ENCODE measurements around the gene VPS13D.
"Not testable (repeated sequence)": the region's sequence is repeated elsewhere in the genome, so short reads cannot be mapped to it uniquely, and the experiment has no call there.

The VPS13D gene

DNA sequence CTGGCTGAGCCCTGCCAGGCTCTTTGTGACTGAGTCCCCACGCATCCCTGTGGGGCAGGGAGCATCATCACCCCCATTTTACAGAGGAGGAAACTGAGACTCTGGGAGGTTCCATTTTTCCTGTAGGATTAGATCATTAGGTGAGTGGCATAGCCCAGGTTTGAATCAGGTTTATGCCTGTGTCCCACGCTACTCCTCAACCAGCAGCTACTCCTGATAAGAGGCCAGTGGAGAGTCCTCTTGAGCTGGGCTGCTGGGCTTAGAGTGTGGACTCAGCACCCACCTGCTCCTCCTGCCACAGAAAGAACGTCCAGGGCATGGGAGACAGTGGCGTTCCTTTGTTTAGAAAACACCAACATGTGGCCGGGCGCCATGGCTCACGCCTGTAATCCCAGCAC lies 32.3 kb upstream of the VPS13D start:
- DNase-seq = no peak

DNA sequence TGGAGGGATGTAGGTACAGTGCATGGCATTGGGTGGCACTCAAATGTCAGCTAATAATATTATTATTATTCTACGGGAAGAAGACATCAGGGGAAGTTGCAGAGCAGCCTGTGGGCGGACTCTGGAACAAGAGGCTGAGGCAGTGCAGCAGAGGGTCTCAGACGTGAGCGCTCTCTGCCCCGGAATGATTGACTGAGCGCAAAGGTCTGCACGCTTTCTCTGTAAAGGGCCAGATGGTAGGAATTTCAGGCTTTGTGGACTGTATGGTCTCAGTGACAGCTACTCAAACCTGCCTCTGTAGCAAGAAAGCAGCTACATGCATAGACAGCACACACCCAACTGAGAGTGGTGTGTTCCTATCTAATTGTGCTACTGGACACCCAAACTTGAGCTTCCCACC lies 29.6 kb upstream of the VPS13D start:
- DNase-seq = no peak

DNA sequence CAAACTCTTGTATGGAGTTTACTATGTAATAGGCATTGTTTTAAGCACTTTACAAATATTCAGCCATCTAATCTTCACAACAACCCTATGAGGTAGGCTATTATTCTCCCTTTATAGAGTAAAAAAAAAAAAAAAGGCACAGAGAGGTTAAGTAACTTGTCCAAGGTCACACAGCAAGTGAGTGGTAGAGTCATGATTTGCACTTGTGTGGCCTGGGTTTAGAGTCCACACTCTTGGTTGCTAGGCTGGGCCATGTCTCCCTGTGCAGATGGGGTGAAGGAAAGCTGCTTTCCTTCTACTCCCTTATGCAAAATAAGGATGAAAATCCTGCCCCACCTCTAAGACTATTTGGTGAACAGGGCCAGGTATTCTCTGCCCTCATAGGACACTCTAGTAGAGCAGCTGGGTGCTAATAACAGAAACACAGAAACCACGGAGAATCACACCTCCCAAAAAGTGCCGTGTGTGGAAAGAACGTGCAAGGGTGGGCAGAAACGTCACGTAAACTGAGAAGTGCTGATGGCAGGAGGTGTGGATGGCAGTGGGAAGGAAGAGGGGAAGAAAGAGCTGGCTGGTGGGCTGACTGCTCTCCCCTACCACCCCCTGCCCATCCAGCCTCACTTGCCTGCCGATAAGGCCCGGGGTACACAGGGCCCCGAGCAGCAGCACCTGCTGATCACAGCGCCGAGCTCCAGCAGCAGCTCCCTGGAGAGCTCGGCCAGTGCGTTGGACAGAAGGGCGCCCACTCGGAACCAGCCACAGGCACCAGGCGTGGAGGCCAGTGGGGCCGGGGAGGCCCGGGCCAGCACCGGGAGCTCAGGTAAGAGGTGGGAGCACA lies 28.3 kb upstream of the VPS13D start:
- no peak for DNase-seq

DNA sequence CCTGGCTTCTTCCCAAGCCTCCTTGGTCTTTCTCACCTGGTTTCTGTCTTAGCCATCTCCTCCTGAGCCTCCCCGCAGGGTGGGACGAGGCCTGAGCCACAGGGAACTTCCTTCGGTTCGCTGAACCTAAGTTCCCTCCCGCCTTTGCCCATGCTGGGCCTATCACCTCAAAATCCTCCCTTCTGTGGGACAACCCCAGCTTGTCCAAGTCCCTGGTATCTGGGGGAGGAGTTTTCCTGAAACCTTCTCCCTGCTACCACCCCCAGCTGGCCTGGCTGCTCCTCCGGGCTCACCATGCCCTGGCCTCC lies 27.7 kb upstream of the VPS13D start:
- DNase-seq = no peak

DNA sequence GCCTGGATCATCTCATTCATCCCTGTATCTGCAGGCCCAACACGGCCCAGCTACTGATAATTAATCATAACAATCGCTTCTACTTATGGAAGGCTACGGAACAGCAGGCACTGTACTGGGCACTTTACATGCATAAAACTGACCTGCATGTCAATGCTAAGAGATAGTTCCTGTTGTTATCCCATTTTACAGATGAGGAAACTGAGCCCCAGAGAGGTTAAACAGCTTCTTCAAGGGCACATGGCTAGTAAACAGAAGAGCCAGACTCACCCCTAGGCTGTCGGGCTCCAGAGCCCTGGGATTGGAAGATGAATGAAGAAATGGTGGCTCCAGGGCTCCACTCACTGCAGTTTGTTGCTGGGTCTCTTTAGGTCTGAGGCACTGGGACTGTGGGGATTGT lies 27.3 kb upstream of the VPS13D start:
- no peak for DNase-seq

DNA sequence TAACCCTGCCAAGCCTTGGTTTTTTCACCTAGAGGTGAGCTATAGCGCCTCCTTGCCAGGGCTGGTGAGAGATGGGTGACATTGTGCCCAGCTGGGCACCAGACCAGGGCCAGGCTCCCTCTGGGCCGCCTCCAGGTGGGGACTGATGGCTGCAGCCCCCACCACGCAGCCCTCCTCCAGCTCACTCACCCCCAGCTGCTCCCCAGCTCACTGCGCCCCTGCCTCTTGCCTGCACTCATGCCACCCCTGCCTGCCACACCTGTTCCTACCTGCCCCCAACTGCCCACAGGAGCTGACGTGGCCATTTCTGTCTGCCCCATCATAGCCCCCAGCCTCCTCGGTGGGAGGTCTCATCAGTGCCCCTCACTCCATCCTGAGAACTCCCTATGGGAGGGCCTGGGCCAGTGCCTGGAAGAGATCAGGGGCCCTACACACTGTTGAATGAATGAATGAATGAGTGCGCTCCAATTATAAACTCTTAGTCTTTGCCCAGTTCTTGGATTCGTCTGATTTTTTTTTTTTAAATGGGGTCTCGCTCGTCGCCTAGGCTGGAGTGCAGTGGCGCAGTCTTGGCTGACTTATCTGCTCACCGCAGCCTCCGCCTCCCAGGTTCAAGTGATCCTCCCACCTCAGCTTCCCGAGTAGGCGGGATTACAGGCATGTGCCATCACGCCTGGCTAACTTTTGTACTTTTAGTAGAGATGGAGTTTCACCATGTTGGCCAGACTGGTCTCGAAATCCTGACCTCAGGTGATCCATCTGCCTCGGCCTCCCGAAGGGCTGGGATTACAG lies 26.4 kb upstream of the VPS13D start:
- DNase-seq = no peak

DNA sequence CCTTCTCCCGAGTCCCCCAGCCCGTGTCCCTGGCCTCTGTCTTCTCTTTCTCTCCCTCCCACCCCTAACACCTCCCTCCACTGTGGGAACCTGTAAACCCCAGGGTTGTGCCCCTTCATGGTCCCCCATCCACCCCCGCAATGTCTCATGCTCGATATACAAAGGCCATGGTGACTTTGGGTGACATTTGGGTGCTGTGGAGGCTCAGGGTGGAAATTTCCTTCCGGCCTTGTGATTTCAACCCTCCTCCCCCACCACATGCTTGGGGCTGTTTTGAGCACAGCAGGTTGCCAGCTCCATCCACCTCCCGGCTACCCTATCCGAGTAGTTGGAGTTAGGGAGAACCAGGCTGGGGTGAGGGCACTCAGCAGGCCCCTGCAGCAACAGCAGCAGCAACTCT lies 25.7 kb upstream of the VPS13D start:
- no peak for DNase-seq

DNA sequence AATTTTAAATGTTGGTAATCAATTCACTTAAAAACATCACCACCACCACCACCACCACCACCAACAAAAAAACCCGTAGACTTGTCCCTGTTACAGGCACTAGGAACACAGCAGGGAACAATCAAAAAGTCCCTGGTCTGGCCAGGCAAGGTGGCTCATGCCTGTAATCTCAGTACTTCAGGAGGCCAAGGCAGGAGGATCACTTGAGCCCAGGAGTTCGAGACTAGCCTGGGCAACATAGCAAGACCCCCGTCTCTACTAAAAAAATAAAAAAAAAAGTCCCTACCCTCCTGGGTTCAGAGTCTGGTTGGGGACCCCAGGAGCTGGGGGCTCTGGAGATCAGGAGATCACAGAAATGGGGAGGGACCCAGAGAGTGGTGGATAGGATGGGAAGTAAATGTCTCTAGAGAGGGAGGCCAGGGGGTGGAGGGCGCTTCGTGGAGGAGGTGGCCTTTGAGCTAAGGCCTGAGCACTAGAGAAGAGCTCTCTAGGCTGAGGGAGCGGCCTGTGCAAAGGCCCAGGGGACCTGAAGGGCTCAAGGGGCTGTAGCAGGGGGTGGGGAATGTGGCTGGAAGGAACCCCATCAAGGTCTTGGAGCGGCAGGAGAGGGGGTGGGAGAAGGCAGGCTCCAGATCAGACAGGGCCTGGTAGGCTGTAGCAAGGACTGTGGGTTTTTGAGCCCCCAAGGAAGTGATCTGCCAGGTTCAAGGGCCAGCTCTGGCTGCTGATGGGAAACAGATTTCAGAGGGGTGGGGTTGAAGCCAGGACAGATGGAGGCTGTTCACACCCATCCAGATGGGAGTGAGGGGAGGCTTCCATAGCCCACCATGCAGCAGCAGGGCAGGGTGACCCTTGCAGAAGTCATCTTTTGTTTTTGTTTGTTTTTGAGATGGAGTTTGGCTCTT lies 24.8 kb upstream of the VPS13D start:
- DNase-seq = no peak

DNA sequence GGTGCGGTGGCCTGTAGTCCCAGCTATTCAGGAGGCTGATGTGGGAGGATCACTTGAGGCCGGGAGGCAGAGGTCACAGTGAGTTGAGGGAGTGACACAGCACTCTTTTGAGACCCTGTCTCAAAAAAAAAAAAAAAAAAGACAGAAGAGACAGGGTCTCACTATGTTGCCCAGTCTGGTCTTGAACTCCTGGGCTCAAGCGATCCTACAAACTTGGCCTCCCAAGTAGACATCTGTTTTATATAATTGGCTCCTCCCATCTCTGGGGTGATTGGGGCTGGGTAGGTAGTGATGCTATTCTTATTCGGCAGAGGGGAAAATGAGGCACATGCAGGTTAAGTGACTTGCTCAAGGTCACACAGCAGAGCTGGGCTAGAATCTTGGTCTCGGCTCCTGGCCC lies 23.6 kb upstream of the VPS13D start:
- DNase-seq = no peak

DNA sequence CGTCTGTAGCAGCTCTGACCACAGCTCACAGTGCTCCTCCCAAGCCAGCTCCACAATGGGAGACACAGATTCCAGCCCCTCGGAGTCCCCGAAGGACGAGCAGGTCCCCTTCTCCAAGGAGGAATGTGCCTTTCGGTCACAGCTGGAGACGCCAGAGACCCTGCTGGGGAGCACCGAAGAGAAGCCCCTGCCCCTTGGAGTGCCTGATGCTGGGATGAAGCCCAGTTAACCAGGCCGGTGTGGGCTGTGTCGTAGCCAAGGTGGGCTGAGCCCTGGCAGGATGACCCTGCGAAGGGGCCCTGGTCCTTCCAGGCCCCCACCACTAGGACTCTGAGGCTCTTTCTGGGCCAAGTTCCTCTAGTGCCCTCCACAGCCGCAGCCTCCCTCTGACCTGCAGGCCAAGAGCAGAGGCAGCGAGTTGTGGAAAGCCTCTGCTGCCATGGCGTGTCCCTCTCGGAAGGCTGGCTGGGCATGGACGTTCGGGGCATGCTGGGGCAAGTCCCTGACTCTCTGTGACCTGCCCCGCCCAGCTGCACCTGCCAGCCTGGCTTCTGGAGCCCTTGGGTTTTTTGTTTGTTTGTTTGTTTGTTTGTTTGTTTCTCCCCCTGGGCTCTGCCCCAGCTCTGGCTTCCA lies 22.9 kb upstream of the VPS13D start:
- no peak for DNase-seq

DNA sequence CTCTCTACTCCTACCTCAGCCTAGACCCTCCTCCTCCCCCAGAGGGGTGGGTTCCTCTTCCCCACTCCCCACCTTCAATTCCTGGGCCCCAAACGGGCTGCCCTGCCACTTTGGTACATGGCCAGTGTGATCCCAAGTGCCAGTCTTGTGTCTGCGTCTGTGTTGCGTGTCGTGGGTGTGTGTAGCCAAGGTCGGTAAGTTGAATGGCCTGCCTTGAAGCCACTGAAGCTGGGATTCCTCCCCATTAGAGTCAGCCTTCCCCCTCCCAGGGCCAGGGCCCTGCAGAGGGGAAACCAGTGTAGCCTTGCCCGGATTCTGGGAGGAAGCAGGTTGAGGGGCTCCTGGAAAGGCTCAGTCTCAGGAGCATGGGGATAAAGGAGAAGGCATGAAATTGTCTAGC lies 21.6 kb upstream of the VPS13D start:
- no peak for DNase-seq

DNA sequence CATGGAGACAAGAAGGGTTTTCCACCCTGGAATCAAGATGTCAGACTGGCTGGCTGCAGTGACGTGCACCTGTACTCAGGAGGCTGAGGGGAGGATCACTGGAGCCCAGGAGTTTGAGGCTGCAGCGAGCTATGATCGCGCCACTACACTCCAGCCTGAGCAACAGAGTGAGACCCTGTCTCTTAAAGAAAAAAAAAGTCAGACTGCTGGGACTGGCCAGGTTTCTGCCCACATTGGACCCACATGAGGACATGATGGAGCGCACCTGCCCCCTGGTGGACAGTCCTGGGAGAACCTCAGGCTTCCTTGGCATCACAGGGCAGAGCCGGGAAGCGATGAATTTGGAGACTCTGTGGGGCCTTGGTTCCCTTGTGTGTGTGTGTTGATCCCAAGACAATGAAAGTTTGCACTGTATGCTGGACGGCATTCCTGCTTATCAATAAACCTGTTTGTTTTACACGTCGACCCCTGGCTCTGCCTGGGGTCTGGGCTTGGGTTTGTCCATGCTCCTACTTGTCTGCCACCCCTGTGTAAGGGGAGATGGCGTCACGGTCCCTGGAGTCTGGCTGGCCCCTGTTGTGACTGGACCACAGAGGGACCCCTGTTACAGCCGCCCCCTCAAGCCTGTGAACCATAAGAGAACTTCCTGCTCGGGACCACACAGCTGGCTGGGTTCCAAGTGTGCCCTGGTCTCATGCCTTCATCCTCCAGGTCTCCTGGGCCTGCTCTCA lies 20.9 kb upstream of the VPS13D start:
- peak; percentile 60 to 72 for DNase-seq

DNA sequence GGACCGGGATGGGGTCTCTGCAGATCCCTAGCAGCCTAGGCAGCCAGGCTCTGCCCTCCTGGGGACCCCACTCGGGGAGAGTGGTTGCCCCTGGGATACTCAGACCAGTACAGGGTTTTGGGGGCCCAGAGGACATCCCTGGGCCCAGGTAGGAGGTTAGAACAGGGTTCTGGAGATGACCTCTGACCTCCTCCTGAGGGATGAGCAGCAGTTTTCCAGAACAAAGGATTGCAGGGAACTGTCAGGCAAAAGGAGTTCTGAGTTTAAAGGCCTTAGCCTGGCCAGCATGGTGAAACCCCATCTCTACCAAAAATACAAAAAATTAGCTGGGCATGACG lies 20.4 kb upstream of the VPS13D start:
- no peak for DNase-seq

DNA sequence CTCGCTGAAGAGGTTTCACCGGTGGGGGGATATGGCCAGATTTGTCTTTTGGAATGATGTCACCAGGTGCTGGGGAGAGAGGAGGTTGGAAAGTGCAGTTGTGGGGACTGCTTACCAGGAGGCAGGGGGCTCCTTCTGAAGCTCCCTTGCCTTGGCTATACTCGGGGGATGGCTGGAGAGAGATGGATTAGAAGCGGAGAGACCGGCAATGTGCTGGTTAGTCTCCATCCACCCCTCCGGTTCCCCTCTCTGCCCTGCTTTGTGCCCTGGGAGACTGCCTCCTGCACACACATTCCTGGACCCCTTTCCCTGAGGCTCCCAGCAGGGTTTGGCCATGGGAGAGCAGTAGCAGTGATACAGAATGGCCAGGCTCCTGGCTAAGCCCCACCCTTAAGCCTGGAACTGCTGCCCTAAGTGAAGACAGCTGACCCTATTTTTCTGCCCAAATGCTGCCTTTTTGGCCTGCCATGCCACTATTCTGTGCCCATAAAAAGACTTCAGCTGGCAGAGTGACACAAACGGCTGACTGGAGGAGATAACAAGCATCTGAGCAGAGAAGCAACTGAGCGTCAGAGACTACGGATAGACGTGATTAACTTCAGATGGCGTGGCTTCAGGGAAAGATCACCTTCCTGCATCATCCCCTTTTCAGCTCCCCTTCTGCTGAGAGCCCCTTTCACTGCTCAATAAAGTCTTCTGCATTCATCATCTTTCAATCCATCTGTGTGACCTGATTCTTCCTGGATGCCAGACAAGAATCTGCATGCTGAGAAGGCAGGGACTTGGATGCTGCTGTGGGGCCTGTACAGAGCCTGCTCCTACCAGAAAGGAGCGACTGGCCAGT lies 14.5 kb upstream of the VPS13D start:
- no peak for DNase-seq

DNA sequence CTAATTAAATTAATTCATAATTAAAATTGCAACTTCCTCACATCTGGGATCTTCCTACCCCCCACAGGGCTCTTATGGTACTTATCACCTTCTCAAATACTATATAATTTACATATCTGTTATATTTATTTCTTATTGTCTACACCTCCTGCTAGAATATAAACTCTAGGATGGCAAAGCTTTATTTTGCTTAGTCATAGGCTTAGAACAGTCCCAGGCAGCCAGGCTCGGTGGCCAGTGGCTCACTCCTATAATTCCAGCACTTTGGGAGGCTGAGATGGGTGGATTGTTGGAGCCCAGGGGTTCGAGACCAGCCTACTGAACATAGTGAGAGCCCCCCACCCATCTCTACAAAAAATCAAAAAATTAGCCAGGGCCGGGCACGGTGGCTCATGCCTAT lies 10.0 kb upstream of the VPS13D start:
- DNase-seq = no peak

DNA sequence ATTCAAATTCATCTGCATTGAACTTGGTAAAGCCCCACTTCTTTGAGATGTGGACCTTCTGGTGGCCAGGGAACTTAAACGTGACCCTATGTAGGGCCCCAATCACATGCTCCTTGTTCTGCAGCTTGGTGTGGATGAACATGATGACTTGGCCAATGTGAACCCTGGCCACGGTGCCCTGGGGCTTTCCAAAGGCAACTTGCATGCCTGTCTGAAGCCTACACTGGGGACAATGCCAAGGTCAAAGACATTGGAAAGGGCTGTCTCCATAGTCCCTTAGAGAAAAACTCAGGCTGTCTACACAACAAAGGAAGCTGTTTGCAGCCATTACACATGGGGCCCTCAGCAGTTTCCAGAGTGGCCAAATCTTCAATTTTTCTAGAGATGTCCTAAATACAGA lies 8.9 kb upstream of the VPS13D start:
- no peak for DNase-seq

DNA sequence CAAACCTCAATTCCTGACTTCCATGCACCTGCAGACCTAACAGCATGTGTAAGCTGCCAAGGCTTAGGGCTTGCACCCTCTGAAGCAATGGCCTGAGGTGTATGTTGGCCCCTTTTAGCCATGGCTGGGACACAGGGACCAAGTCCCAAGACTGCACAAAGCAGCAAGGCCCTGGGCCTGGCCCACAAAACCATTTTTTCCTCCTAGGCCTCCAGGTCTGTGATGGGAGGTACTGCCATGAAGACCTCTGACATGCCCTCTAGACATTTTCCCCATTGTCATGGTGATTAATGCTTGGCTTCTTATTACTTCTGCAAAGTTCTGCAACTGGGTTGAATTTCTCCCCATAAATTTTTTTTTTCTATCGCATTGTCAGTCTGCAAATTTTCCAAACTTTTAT lies 7.1 kb upstream of the VPS13D start:
- not testable (repeated sequence) for DNase-seq

DNA sequence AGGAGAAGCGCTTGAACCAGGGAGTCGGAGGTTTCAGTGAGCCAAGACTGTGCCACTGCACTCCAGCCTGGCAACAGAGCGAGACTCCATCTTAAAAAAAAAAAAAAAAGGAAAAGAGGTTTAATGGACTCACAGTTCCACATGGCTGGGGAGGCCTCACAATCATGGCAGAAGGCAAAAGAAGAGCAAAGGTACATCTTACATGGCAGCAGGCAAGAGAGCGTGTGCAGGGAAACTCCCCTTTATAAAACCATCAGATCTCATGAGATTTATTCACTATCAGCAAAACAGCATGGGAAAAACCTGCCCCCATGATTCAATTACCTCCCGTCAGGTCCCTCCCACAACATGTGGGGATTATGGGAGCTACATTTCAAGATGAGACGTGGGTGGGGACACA lies 5.7 kb upstream of the VPS13D start:
- DNase-seq = not testable (repeated sequence)

DNA sequence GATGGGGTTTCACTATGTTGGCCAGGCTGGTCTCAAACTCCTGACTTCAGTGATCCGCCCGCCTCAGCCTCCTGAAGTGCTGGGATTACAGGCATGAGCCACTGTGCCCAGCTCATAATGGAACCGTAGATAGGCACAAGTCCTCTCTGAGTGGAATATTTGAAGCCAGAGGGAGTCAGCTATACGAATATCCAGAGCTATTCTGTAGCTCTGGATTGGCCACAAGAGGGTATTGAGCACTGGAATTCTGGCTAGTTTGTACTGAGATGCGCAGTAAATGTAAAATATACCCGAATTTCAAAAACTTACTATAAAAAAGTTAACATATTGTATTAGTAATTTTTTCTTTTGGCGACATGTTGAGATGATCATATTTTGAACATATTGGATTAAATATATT lies 851 bp upstream of the VPS13D start:
- DNase-seq = no peak

DNA sequence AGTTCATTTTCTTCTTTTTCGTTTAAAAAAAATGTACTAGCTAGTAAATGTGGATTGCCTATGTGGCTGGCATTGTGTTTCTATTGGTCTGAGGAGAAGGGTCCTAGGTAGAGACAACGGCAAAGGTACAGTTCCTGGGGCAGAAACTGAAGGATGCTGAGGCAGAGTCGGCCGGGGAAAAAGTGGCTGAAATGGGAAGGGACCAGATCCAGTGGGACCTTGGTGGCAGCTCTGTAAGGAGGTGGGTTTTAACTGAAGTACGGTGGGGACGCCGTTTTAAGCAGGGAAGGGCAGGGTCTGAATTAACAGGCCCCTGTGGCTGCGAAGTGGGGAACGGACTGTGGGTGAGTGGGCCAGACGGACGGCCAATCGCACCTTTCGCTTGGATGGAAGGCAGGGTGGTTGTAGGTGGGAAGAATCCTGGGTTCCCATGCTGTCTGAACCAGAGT lies 420 bp upstream of the VPS13D start:
- DNase-seq = no peak

DNA sequence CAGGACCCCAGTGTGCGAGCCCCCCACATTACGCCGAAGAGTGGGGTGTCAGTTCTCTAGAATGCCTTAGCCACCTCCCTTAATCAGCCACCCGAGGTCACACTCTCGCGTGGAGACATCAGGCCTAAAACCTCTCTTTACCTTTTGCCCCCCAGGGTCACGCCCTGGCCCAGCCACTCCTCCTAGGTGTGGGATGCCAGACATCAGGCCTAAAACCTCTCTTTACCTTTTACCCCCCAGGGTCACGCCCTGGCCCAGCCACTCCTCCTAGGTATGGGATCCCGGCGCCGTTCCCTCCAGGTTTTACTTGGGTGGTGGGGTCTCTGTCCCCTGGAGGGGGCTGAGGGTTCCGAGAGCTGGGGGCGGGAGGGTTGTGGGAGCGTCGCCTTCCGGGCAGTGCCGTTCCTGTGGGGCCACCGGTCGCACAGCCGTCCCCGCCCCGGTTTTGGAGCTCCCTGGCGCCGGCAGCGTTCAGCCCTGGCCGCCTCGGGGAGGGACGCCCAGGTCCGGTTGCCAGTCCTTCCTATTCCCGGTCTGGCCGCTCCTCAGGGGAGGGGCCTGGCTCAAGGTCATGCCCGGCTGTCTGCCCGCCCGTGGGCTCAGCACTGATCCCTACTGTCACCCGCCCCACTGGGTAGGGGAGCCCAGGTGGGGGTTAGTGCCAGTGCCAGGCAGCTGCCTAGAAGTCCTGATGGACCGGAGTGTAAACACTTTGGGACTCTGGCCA lies 882 bp downstream of the VPS13D start:
- DNase-seq = no peak
